ENCODE results near the gene TFDP1. TPM values are rescaled to one million over a fixed set of nuclear protein-coding genes. Genes with fewer than 3 reads are reported as not detected.

TFDP1 gene
- total RNA-seq, 1 donor from 2014 or later: 49.4 TPM

DNA sequence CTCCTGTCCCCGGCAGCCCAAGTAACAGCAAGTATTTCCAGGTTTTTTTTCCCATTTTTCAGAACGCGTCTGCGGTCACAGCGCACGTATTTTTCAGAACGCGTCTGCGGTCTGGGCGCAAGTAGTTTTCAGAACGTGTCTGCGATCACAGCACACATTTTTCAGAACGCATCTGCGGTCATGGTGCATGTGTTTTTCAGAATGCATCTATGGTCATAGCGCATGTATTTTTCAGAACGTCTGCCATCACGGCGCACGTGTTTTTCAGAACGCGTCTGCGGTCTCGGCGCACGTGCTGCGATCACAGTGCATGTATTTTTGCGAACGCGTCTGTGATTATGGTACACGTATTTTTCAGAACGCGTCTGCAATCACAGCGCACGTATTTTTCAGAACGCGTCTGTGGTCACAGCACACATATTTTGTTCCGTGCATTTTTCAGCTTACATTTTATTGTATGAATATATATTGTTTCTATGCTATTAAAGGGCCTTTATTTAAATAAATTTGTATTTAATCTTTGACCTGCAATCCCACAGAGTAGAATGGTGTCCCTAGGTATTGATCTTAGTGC lies 53.7 kb downstream of the TFDP1 start:
- peaks cover 2% of the 10 kb centered on the region for H3K9me3 Mint-ChIP-seq (ENCODE audit: unreplicated experiment)
- Histone ChIP-seq H3K79me2 (ENCODE audit: insufficient read depth, low read length) (no peaks in the 10 kb centered on the region), H3K4me1 (ENCODE audit: insufficient read depth, low read length) (peaks cover 5% of the 10 kb centered on the region), H3K9ac (ENCODE audit: low read length) (no peak overlapping the region), H3K27me3 (ENCODE audit: insufficient read depth, low read length) (no peaks in the 10 kb centered on the region), H2AFZ (ENCODE audit: low read depth, low read length) (no peak overlapping the region), H3K4me2 (ENCODE audit: low read length) (no peak overlapping the region), H3K27ac (ENCODE audit: low read depth, low read length) (no peak overlapping the region), H4K20me1 (ENCODE audit: insufficient read depth, low read length) (no peaks in the 10 kb centered on the region), H3K9me3 (ENCODE audit: insufficient read depth, low read depth, low read length) (no peaks in the 10 kb centered on the region), H3K4me3 (ENCODE audit: insufficient read depth, low read depth, low read length) (no peak overlapping the region), H3K36me3 (ENCODE audit: insufficient read depth, low read length) (peaks cover 56% of the 10 kb centered on the region)
- no peak for TF ChIP-seq CTCF (IDR thresholded peaks at IDR 0.05; ENCODE audit: insufficient read depth, low read depth, low read length)
- TF ChIP-seq EZH2 (IDR thresholded peaks at IDR 0.05; ENCODE audit: insufficient read depth, low read length): no peak
- no peaks in the 10 kb centered on the region for H3K4me1 Mint-ChIP-seq (ENCODE audit: low read depth, unreplicated experiment)
- H3K36me3 Mint-ChIP-seq (ENCODE audit: low read depth, unreplicated experiment): peaks cover 27% of the 10 kb centered on the region
- FAIRE-seq: no peak
- DNase-seq (ENCODE audit: low read depth): no peak
- no peak overlapping the region for H3K27ac Mint-ChIP-seq (ENCODE audit: unreplicated experiment)
- H3K4me3 Mint-ChIP-seq (ENCODE audit: unreplicated experiment): no peak overlapping the region
- H3K27me3 Mint-ChIP-seq (ENCODE audit: low read depth, unreplicated experiment): no peaks in the 10 kb centered on the region

DNA sequence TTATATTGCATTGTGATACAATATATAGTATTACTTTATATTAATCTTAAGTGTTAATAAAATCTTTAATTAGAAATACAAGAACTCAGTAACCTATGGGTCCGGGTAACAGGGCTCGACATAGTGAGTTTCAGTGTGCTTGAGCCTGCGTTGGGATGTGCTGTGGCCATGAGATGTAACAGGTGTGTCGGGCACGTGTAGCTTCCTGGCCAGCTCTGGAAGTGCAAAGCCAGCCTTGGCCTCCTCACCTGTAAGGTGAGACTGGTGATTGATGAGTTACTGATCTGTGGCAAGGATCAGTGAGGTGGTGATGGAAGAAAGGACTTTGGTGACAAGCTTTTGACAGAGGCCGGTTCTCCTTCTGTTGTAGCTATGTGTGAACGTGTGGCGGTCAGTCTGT lies 54.3 kb downstream of the TFDP1 start:
- Histone ChIP-seq H3K9me3 (ENCODE audit: insufficient read depth, low read depth, low read length) (no peaks in the 10 kb centered on the region), H3K9ac (ENCODE audit: low read length) (no peak overlapping the region), H3K36me3 (ENCODE audit: insufficient read depth, low read length) (peaks cover 56% of the 10 kb centered on the region), H2AFZ (ENCODE audit: low read depth, low read length) (no peak overlapping the region), H4K20me1 (ENCODE audit: insufficient read depth, low read length) (no peaks in the 10 kb centered on the region), H3K79me2 (ENCODE audit: insufficient read depth, low read length) (no peaks in the 10 kb centered on the region), H3K4me1 (ENCODE audit: insufficient read depth, low read length) (peaks cover 6% of the 10 kb centered on the region), H3K27ac (ENCODE audit: low read depth, low read length) (no peak overlapping the region), H3K4me3 (ENCODE audit: insufficient read depth, low read depth, low read length) (no peak overlapping the region), H3K27me3 (ENCODE audit: insufficient read depth, low read length) (no peaks in the 10 kb centered on the region), H3K4me2 (ENCODE audit: low read length) (no peak overlapping the region)
- Mint-ChIP-seq H3K27me3 (ENCODE audit: low read depth, unreplicated experiment) (no peaks in the 10 kb centered on the region), H3K4me1 (ENCODE audit: low read depth, unreplicated experiment) (no peaks in the 10 kb centered on the region), H3K4me3 (ENCODE audit: unreplicated experiment) (no peak overlapping the region), H3K27ac (ENCODE audit: unreplicated experiment) (no peak overlapping the region), H3K9me3 (ENCODE audit: unreplicated experiment) (peaks cover 2% of the 10 kb centered on the region), H3K36me3 (ENCODE audit: low read depth, unreplicated experiment) (peaks cover 27% of the 10 kb centered on the region)
- no peak for DNase-seq (ENCODE audit: low read depth)
- TF ChIP-seq CTCF (IDR thresholded peaks at IDR 0.05; ENCODE audit: insufficient read depth, low read depth, low read length) (no peak), EZH2 (IDR thresholded peaks at IDR 0.05; ENCODE audit: insufficient read depth, low read length) (no peak)
- no peak for FAIRE-seq

GRCh38 chr13:113639616-113640262 lies 55.2 kb downstream of the TFDP1 start:
- TF ChIP-seq CTCF (IDR thresholded peaks at IDR 0.05; ENCODE audit: insufficient read depth, low read depth, low read length): no peak
- Mint-ChIP-seq H3K4me1 (ENCODE audit: low read depth, unreplicated experiment) (no peaks in the 10 kb centered on the region), H3K27me3 (ENCODE audit: low read depth, unreplicated experiment) (no peaks in the 10 kb centered on the region), H3K36me3 (ENCODE audit: low read depth, unreplicated experiment) (peaks cover 22% of the 10 kb centered on the region), H3K9me3 (ENCODE audit: unreplicated experiment) (peaks cover 2% of the 10 kb centered on the region), H3K4me3 (ENCODE audit: unreplicated experiment) (no peak overlapping the region), H3K27ac (ENCODE audit: unreplicated experiment) (no peak overlapping the region)
- Histone ChIP-seq H3K4me2 (ENCODE audit: low read length) (no peak overlapping the region), H3K79me2 (ENCODE audit: insufficient read depth, low read length) (no peaks in the 10 kb centered on the region), H3K27me3 (ENCODE audit: insufficient read depth, low read length) (no peaks in the 10 kb centered on the region), H3K4me1 (ENCODE audit: insufficient read depth, low read length) (peaks cover 6% of the 10 kb centered on the region), H4K20me1 (ENCODE audit: insufficient read depth, low read length) (no peaks in the 10 kb centered on the region), H3K27ac (ENCODE audit: low read depth, low read length) (no peak overlapping the region), H3K9ac (ENCODE audit: low read length) (no peak overlapping the region), H2AFZ (ENCODE audit: low read depth, low read length) (no peak overlapping the region), H3K9me3 (ENCODE audit: insufficient read depth, low read depth, low read length) (no peaks in the 10 kb centered on the region), H3K36me3 (ENCODE audit: insufficient read depth, low read length) (peaks cover 47% of the 10 kb centered on the region), H3K4me3 (ENCODE audit: insufficient read depth, low read depth, low read length) (no peak overlapping the region)
- FAIRE-seq (no peak), DNase-seq (ENCODE audit: low read depth) (no peak)

Measured in astrocyte (in vitro differentiated cells and primary cell).